Colonic mucosa (tissue), 4 donors: ENCODE measurements around the gene ABCG1. TPM values are rescaled to one million over a fixed set of nuclear protein-coding genes. Genes with fewer than 3 reads are reported as not detected.

Experiments used
- DNase-seq: peaks from one replicate; pipeline ENCODE4 v3.0.0-alpha.2; 2020
- H3K27ac ChIP-seq: fragments of 200-600 bp; one replicate; pipeline ENCODE4 v1.8.0; 2021
- H3K27me3 ChIP-seq: fragments of 200-600 bp; one replicate; pipeline ENCODE4 v1.8.0; 2021
- H3K36me3 ChIP-seq: fragments of 200-600 bp; one replicate; pipeline ENCODE4 v1.8.0; 2021
- H3K4me1 ChIP-seq: fragments of 200-600 bp; one replicate; pipeline ENCODE4 v1.8.0; 2021; ENCODE audit warnings: mild to moderate bottlenecking
- H3K4me3 ChIP-seq: fragments of 200-600 bp; one replicate; pipeline ENCODE4 v1.8.0; 2021
- H3K9ac ChIP-seq, 2 donors: one replicate each; pipeline ENCODE4 v1.7.0; 2013; ENCODE audit warnings: control low read depth in 2 of 2, low read depth in 2 of 2, low read length in 2 of 2
- H3K9me3 ChIP-seq: fragments of 200-600 bp; one replicate; pipeline ENCODE4 v1.8.0; 2021
- intact Hi-C: fragments of 100-400 bp; cut with DNase I; formaldehyde crosslinking; loops from one replicate; pipeline ENCODE4 v1.14.1; 2022
- total RNA-seq, 2 donors: library from RNA; stranded (reverse); fragmentation: NEBNext Ultra II Directional in 1 of 2; extraction: Animal tissue kit (Norgen Biotek cat#: 25700) in 1 of 2; gene quantifications; one replicate each; pipeline ENCODE4 v1.2.1, GENCODE V29; 2021
- TF ChIP-seq, protein P1 (sequence below): fragments of 200-600 bp; IDR thresholded peaks from one replicate; pipeline ENCODE4 v1.8.0; 2022; ENCODE audit warnings: antibody characterized with exemption, mild to moderate bottlenecking
- donor health status: healthy.
- donor health status: DM: no; HTN: no; CAD: no.
- donor health status: DM: no; HTN: no; CAD: no.

ABCG1 gene
- total RNA-seq, 2 donors from 2014 or later = 13.8 to 60.0 TPM

- TF ChIP-seq, protein P1, sequence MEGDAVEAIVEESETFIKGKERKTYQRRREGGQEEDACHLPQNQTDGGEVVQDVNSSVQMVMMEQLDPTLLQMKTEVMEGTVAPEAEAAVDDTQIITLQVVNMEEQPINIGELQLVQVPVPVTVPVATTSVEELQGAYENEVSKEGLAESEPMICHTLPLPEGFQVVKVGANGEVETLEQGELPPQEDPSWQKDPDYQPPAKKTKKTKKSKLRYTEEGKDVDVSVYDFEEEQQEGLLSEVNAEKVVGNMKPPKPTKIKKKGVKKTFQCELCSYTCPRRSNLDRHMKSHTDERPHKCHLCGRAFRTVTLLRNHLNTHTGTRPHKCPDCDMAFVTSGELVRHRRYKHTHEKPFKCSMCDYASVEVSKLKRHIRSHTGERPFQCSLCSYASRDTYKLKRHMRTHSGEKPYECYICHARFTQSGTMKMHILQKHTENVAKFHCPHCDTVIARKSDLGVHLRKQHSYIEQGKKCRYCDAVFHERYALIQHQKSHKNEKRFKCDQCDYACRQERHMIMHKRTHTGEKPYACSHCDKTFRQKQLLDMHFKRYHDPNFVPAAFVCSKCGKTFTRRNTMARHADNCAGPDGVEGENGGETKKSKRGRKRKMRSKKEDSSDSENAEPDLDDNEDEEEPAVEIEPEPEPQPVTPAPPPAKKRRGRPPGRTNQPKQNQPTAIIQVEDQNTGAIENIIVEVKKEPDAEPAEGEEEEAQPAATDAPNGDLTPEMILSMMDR = no peak
- Histone ChIP-seq H3K9ac (no peak overlapping the region), H3K4me3 (no peak overlapping the region), H3K27me3 (no peaks in the 10 kb centered on the region), H3K4me1 (peaks cover 4% of the 10 kb centered on the region), H3K9me3 (no peaks in the 10 kb centered on the region), H3K27ac (no peak overlapping the region), H3K36me3 (no peaks in the 10 kb centered on the region)
- no peak for DNase-seq
- intact Hi-C loops = no loop called here
Measured at GRCh38 chr21:42239556-42239955, 20.6 kb downstream of the ABCG1 start.

DNA sequence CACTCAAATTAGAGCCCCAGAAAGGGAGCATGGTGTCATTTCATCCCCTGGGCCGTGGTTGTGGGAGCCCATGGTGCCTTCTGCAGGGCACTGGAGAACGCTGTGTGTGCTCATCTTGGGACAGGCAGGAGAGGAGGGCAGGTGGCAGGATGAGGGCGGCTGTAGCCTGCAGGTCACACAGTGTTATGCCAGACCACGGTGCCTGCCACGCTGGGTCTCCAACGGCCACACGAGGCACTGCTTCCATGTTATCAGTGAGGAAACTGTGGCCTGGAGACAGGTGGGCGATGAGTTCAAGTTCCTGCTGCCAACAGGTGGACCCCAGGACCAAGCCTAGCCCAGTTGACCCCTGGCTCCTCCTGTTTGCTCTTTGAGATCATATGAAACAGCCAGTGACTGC, 21.0 kb downstream of the ABCG1 start:
- intact Hi-C loops = no loop called here
- DNase-seq = no peak
- H3K4me3 ChIP-seq = no peak overlapping the region
- H3K9me3 ChIP-seq = no peaks in the 10 kb centered on the region
- peaks cover 4% of the 10 kb centered on the region for H3K4me1 ChIP-seq
- H3K27ac ChIP-seq = no peak overlapping the region
- TF ChIP-seq, protein P1 = no peak
- H3K36me3 ChIP-seq = no peaks in the 10 kb centered on the region
- H3K27me3 ChIP-seq = no peaks in the 10 kb centered on the region
- no peak overlapping the region for H3K9ac ChIP-seq

DNA sequence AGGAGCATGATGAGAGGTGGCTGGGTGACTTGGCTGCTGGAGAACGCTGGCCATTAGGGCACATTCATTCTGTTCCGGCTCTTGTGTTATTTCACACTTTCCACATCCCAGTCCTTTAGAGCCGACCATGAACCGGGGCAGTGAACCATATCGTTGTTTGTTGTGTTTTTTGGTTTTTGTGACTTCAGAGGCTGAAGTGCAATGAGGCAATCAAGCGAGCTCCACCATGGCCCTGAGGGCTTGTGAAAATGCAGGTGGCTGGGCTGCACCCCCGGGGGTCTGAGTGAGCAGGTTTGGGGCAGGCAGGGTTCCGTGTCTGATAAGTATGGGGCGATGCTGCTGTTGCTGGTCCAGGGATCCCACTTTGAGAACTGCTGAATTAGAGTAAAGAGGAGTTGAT, 23.7 kb downstream of the ABCG1 start:
- no peaks in the 10 kb centered on the region for H3K27me3 ChIP-seq
- no peak overlapping the region for H3K27ac ChIP-seq
- H3K9me3 ChIP-seq = no peaks in the 10 kb centered on the region
- intact Hi-C loops = no loop called here
- no peaks in the 10 kb centered on the region for H3K36me3 ChIP-seq
- TF ChIP-seq, protein P1 = no peak
- no peaks in the 10 kb centered on the region for H3K4me1 ChIP-seq
- no peak overlapping the region for H3K9ac ChIP-seq
- no peak overlapping the region for H3K4me3 ChIP-seq
- DNase-seq = no peak

DNA sequence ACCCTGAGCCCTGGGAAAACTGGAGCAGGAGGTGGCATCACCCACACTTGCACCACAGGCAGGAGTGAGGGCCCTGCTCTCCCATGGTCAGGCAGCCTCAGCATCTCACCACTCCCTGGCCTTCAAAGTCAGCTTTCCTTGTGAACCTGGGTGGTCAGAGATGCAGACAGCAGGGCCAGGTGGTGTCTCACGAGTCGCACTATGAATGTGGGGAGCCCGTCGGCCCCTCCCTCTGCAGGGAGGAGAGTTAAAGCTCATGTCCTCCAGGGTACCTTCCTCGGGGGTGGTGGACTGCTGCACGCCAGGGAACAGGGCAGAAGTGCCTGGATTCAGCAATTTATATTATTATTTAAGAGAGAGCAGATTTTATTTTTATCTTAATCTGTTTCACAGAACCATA, 24.1 kb downstream of the ABCG1 start:
- TF ChIP-seq, protein P1 = no peak

DNA sequence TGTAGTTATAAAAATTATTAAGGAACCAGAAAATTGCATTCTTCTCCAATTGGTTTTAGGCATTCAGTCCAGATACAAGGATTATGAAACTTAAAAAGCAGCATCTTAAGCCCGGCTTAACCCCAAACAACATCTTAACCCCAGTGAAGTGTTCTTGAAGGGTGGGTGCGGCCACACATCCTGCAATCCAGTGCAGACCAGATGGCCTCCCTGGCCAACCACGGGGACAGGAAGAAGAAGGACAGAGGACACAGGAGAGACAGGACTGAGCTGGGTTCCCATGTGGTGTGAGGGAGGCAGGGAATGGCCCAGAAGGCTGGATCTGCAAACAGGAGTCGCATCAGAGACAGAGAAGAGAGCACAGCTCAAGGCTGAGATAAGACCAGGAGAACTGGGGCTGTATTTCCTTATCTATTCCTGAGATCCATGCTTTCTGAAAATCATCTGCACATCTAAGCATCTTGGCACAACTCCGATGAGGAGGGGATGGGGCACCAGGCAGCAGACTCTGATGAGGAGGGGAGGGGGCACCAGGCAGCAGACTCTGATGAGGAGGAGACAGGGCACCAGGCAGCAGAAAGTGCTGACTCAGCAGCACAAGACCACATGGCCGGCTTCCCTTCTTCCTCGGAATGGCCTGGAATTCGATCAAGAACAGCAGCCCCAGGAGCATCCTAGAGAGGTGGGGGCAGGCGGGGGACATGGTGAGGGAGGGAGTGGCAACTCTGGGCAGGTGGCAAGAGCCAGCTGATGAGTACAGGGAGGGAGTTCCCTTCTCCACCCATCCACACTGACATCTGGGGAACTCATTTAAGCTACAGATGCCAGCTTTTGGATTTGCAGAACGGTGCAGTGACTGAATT, 26.6 kb downstream of the ABCG1 start:
- Histone ChIP-seq H3K36me3 (no peaks in the 10 kb centered on the region), H3K9ac (no peak overlapping the region), H3K4me3 (no peak overlapping the region), H3K4me1 (no peaks in the 10 kb centered on the region), H3K27me3 (no peaks in the 10 kb centered on the region), H3K9me3 (no peaks in the 10 kb centered on the region), H3K27ac (no peak overlapping the region)
- intact Hi-C loops = no loop called here
- no peak for DNase-seq
- TF ChIP-seq, protein P1 = no peak

More for the DNA sequence above, 24.1 kb downstream of the ABCG1 start:
- DNase-seq = no peak
- Histone ChIP-seq H3K4me3 (no peak overlapping the region), H3K9ac (no peak overlapping the region), H3K27me3 (no peaks in the 10 kb centered on the region), H3K27ac (no peak overlapping the region), H3K4me1 (no peaks in the 10 kb centered on the region), H3K36me3 (no peaks in the 10 kb centered on the region), H3K9me3 (no peaks in the 10 kb centered on the region)
- intact Hi-C loops = no loop called here
